NCI-H1048 (cell line): ENCODE results near the gene ZNF750.

Experiments
- DNase-seq: peaks from one replicate; lab custom pipeline; 2025; lab: John Stamatoyannopoulos, UW

Gene ZNF750

DNA sequence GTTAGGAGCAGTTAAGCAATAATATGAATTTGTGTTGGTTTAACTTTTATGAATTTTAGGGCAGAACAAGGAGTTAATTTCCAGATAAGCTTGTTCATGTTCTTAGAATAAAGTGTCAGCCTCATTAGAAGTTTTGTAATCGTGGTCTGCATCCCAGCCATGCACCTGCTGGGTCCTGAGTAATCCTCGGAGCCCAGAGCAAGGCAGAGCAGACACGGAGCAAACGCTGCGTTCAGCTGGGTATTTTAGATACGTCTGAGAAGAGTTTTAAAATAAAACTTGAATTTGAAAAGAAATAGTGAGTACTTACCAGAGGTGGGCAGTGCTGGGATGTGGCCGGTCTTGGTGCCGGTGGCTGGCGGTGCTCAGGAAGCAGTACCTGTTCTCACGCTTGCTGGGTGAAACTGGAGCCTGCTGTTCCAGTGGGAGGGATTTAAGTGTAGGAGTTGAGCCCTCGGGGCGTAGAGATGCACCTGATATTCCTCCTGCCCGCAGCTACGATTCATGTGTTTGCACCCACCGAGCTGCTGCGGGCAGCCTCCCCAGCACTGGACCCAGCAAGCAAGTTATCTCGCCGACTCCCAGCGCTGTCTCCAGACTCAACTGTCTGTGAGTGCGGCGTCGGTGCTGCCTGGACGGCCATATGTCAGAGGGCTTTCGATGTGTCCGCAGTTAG lies at the start of gene ZNF750:
TSS of gene ZNF750 (minus strand) at position 406 of the 676 bp plus-strand sequence. CDS start 7,568 bp downstream, outside the sequence.
- no peak for DNase-seq

DNA sequence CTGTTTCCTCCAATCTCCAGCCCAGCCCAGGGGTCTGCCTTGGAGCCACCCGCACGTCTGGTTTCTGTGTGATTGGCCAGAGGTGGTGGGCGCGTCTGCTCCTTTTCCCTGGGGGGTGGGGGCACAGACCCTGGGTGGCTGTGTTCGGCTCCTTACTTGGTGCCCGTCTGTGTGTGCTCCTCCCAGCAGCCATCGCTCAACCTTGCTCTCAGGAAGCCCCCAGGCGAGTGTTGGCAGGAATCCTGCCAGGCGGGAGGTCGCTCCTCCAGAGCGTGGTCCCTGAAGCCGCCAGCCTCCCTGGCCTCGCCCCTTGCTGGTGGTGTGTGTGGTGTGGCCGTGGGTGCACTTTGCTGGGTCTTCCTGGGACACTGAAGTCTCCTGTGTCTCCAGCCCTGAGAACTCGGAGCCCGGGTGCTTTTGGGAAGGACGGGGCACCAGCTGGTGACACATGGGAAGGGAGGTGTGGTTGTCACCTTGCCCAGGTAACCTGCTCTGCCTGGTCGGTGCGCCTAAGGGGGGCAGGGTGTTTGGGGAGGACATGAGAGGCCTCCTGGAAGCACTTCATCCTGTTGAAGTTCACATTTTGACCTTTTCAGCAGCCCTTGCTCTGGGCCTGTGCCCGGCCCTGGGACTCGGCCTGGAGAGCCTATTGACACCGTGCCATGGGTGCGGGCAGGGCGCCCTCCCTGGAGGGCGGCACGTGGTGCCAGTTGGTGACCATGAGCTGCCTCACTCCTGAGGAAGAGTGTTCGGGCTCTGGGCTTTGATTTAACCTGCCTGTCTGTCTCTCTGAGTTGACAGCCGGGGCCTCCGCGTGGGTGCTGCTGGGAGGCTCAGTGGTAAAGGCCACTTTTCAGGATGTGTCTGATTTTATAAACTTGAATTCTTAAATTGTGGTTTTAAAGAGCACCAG lies 49.0 kb upstream of the ZNF750 start:
- no peak for DNase-seq

DNA sequence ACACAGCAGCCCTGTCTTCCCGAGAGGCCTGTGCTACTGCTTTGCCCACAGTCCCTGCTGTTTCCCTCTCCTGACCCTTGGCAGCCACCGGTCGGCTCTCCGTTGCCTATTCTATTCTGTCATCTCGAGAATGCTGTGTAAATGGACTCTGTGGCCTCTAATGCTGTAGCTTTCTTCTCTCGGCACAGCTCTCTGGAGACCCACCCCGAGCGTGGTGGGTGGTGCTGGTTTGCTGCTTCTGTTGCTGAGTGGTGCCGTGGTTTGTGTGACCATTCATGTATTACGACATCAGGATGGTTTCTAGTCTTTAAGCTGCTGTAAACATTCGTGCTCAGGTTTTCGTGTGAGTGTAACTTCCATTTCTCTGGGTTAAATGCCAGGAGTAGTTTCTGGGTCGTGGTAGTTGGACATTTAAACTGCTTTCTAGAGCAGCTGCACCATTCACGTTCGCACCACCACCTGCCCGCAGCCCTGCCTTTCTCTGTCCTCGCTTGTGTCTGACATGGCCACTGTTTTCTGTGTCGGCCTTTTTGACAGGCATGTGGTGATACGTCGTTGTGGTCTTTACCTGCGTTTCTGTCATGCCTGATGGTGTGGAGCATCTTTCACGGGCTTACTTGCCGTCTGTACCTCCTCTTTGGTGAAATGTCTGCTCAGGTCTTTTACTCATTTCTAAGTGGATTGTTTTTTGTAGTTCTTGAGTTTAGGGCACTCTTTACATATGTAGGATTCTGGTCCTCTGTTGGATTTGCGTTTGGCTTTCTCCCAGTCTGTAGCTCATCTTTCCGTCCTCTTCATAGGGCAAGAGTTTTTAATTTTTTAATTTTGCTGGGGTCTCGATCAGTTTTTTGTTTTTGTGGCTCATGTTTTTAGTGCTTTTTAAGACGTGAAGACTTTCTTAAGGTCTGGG lies 47.7 kb upstream of the ZNF750 start:
- DNase-seq = no peak

DNA sequence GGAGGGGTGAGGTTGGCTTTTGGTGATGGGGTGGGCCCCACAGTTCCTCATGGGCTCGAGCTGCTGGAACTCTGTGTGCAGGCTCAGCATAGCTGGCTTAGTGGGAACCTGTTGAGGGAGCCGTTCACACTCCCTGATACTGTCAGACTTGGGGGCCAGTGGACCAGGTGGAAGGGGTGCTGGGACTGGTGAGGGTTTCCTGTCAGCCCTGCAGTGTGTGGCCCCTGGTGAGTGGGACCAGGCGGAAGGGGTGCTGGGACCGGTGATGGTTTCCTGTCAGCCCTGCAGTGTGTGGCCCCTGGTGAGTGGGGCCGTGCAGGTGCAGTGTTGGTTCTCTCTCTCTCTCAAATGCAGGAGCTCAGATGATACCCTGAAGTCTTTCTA lies 45.1 kb upstream of the ZNF750 start:
- no peak for DNase-seq

DNA sequence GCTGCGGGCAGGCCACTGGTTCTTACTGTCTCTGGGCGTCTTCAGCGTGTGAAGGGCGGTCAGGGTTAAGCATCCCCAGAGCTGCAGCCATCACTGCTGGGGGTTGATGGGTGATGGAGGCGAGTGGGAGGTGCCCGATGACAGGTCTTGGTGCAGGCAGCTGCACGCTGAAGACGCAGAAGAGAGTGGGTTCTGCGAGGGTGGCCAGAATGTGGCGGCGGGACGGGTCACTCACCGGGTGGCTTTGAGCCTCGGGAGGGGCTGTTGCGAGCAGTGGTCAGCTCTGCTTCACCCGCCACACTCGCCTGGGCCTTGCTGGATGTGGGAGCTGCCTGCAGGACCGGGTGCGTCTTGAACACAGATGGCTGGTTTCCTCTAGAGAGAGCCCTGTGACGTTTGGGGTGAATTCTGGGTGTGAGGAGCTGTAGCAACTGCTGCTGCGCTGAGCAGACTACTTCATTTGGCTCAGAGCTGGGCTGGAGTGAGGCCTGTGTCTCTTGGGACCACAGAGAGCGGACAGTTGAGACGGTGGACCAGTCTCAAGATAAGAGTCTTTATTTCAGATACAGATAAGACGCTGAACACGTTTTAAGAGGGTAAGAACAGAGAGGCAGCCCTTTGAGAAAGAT lies 44.6 kb upstream of the ZNF750 start:
- no peak for DNase-seq

DNA sequence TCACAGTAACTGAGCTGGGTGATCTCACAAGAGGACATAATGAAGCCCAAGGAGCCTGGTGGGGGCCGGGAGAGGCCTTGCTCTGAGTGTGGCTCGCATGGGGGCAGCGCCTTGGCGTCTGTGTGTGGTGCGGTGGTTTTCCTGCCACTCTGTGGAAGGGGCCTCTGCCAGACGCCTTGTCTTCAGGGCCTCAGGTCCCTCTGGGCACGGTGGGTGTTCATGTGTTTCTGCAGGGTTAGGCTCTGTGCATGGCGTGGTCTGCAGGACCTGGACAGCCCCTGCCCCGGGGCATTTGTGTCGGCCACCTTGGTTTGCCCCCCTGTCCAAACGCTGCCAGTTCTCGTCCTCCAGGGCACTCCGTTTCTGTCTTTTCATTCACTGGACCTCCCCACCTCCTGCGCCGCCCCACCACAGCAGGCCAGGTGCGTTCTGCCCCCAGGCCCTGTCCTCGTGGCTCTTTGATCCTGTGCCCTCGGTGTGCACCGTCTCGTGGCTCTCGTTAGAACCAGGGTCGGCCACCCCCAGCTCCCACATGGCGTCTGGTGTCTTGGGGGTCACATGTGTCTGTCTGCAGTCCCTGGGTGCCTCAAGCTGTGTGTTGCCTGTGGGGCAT lies 43.7 kb upstream of the ZNF750 start:
- DNase-seq = no peak

DNA sequence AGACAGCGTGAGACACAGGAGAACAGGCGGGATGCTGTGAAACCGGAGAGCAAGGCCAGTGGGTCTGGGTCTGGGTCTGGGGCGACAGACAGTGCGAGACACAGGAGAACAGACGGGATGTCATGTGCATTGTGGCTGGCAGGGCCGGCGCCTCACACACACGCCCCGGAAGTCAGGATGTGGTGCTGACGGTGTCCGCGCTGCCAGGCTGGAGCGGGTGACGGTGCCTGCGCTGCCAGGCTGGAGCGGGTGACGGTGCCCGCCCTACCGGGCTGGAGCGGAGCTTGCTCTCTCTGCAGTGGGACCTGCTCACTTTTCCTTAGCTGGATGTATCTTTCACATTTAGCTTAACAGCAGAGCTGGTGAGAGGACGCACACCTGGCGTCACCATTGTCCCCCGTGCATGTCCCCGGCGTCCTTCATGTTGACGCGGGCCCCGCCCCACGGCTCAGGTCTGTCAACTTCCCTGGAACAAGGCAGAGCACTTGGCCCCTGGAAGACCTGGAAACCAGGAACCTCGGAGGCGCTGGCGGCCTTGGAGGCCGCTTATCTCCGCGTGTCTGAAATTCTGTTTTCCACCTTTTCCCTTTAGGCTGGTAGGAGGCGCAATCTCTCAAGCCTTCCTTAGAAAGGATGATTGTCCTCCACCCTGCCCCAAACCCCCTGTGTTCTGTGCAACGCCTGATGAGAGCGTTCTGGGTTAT lies 43.0 kb upstream of the ZNF750 start:
- no peak for DNase-seq

DNA sequence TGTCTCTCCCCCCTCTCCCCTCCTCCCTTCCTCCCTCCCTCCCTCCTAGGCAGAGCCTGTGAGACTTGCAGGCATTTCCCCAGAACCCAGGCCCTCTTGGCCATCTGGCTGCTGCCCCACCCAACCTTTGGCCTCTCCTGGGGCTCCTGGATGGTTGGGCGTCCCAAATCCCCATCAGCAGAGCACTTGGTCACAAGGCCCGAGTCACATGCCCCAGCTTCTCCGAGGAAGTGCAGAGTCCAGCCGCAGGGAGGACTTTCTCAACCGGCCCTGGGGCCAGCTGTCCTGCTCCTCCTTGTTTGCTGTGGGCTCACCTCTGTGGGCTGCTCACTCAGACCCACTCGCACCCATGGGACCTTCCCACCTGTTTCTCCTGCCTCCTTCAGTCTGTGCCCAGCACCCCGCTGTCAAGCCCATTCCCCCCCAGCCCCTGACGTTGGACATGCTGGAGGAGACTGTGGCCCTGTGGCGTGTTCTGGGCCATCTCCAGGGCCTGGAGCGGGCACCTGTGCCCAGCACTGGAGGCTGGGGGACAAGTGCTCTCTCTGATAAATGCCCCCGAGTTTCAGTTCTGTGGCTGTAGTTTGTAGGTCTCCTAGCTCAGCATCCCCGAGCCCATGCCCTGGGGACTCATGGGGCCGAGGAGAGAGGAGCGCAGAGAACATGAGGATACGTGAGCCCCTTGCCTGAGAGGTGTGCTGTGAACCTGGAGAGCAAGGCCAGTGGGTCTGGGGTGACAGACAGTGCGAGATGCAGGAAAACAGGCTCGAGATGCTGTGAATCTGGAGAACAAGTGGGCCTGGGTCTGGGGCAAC lies 42.3 kb upstream of the ZNF750 start:
- no peak for DNase-seq

DNA sequence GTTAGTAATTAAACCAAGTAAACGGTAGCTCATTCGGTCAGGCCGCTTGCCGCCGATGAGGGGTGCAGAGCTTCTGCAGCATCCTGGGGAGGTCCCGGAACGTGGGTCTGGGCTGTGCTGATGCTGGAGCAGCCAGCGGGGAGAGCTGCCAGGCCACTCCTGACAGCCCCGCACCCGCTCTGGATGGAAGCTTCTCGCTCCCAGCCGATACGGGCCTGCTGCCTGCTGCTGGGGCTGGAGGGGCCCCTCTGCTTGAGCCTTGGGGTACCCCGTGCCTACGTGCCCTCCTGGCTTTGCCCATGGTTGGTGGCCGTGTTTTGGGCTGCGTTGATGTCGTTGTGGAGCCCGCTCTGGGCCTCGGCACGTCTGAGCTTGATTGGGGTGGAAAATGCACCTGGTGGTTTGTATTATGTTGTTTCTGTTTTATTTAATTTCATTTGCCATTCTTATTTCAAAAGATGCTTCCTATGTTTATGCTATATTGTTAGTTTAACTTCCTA lies 41.6 kb upstream of the ZNF750 start:
- DNase-seq = no peak

DNA sequence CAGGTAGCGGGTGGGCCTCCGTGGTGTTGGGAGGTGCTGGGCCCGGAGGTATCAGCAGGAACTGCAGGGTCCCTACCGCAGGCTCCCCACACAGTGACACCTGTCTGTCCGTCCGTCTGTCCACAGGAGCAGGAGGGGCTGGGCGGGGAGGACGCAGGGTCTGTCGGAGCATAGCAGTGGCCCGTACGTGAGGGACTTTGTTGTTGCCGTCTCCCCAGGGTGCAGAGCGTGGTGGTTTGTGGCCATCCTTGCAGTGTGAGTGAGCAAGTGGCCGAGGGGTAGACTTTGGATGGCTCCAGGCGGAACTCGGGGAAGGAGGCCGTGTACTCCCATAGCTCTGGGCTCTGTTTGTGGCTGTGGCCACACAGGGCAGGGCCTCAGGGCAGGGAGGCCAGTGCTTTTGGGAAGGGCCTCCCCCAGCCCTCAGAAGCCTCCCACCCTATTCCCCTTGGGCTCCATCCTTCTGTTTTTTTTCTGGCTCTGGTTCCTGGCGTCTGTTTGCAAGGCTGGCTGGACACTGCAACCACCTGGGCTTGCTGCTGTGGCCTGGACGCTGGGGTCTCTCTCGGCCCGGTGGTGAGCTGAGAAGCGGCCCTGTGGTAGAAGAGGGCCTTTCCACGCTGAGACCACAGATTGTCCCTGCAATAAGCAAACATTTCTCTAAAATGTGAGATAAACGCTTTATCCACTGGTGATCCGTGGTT lies 41.0 kb upstream of the ZNF750 start:
- no peak for DNase-seq

DNA sequence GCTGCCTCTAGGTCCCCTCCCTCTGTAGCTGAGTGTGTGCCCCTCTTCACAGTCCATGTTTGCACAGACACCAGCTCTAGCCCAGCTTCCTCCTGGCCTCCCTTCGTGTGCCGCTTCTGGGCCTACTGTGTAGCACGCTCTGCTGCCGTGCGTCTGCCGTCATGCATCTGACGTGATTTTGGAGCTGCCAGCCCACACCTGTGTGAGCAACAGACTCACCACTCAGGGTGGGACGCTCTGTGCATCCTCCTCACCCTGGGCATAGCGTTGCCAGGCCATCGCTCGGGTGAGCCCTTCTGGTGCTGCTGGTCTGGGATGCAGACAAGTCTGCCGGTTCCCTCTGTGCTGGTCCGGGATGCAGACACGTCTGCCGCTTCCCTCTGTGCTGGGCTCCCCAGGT lies 39.4 kb upstream of the ZNF750 start:
- no peak for DNase-seq

DNA sequence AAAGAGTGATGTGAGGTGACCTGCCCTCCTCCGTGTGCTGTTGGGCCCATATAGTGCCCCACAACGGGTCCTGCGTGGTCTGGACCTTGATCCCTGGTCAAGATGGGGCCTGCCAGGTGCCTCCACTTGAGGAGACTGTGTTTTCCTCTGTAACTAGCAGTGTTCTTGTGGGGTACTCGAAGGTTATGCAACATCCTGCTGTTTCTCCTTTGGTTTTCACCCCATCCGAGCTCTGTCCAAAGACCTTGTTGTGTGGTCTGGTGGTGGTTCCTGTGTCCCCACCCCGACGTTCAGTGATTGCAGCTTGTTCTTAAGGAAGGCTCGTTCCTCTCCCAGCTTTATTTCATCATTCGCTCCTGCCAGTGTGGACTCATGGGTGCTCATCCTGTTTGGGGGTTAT lies 38.7 kb upstream of the ZNF750 start:
- no peak for DNase-seq

DNA sequence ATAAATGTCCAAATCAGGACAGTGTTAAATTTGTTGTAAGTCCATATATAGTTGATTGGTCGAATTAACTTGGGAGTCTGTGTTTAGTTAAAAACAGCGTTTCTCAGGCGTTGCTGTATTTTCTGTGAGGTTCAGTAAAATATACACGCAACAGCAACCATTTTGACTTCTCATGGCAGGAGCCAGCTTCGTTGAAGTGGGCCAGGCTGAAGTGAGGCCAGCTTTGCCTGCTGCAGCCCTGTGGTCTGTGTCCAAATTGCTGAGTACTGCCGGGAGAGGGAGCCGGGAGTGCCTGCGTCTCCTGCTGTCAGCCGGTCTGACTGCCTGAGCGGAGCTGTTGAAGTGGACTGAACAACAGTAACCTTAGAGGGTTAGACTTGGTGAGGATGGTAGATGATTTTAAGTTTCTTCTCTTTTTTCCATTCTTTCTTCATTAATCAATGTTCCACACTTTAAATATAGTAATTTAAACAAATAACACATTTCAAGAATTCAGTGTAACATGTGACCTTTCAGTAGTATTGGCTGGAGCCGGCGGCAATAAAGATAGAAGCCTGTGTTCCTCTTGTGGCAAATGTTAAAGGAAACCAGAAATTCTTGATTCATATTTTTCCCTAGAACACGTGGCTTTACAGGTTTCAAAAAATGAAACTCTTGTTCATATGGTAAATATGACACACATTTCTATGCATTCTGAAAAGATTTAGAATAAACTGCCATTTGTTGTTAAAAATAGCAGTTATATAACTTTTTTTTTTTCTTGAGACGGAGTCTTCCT lies 37.0 kb upstream of the ZNF750 start:
- no peak for DNase-seq

DNA sequence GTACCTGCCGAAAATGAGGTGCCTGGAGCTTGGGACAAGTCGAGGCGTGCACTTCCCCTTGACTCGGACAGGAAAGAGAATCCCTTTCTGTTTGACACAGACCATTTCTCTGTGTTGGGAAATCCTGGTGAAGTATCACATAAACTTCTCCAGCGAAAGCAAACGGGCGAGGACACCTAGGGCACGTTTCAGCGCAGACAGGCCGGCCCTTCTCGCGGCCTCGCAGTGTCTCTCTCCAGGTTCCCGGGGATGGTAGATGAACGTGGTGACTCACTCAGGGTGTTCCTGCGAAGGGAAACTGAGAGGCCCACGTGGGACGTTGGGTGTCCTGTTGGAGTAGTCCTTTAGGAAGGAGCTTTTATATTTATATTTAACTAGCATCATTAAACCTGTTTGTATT lies 36.3 kb upstream of the ZNF750 start:
- no peak for DNase-seq

DNA sequence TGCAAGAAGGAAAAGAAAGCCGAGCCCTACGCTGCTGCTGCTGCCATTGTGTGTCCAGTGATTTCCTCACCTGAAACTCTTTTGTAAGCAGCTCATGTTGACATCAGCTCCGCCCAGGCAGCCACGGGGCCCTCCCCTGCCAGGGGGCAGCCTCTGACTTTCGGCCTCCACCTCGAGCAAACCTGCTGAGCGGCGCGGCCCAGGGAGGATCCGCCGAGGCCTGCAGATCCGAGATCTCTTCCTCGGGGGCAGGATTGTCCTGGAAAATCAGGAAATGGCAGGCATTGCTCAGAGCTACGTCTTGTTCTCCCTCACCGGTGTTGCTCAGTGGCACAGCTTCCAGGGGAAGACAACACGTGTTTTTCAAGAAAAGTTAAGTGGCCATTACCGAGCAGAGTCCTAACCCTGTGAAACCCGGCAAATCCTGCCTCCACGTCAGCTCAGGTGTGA lies 35.6 kb upstream of the ZNF750 start:
- peak; percentile 36 for DNase-seq

DNA sequence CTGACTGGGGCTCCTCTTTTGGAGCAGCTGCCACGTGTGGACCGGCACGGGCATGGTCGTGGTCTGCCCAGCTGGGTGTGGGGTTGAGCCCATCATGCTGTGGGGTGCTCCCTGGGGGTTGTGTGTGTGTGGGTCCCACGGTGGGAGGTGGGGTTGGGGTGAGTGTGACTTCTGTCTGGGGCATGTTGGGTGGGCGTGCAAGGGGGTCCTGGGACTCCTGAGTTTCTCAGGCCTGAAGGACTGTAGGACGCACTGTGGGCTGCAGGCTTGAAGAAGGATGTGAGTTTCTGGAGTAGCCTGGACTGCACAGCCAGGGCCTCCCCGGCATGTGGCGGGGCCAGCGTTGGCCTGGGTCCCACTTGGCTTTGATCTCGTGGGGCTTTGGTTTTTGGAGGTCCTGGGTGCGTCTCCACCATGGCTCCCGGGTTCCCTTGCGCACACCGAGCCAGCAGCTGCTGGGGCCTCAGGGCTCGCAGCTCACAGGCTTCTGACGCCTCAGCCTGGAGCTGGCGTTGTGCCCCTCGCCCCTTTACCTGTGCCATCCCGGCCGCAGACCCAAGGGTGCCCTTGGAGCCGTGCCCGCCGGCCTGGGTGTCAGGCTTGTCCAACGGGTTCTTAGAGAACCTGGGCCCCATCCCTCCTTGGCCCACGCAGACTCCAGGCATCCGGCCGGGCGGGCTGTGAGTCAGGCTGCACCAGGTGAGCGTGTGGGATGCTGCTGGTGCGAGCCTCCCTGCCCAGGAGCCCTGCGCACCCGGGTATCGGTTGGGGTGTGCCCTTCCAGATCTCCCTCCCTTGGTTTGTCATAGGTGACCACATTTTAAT lies 34.4 kb upstream of the ZNF750 start:
- DNase-seq = no peak

DNA sequence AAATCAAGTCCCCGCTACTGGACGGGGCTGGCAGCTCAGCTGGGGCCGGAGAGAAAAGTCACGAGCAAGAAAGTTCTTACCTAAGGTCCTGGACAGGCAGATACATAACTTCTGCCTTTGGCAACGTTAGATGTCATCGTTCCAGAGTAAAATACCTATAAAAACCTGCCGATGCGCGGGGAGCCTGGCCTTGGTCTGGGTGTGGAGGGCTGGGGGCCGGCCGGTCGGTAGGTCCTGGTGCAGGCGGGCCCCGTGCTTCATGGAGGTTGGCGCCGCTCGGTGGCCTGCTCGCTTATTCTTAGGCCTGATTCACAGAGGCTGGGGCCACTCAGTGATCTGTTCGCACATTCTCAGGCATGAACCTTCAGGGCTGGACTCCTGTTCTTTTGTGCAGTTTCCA lies 33.7 kb upstream of the ZNF750 start:
- no peak for DNase-seq
